Gastrocnemius medialis (tissue), 4 donors: Measurements from ENCODE around the gene AP1G2. TPM values are rescaled to one million over a fixed set of nuclear protein-coding genes. Genes with fewer than 3 reads are reported as not detected.

Experiments
- ATAC-seq, 2 donors: fragments of 150-250 bp; one replicate each; pipeline ENCODE4 v1.9.1; 2016
- DNase-seq, 2 donors: peaks; one replicate each; pipeline ENCODE4 v3.0.0-alpha.2; 2019
- H3K27ac ChIP-seq, 4 donors: fragments of 200-600 bp; sonication (generic); 1 replicate in 1 of 4; 2 replicates in 3 of 4; pipeline ENCODE4 v1.5.1; 2016 to 2018; ENCODE audit warnings: mild to moderate bottlenecking in 2 of 4, moderate library complexity in 1 of 4
- H3K27me3 ChIP-seq, 3 donors: fragments of 200-600 bp; sonication (generic) in 2 of 3; 1 replicate in 1 of 3; 2 replicates in 2 of 3; pipeline versions ENCODE4 v1.5.1 to v1.6.0; 2016 to 2019; ENCODE audit warnings: mild to moderate bottlenecking in 1 of 3, moderate library complexity in 1 of 3
- H3K36me3 ChIP-seq, 2 donors: fragments of 200-600 bp; sonication (generic) in 1 of 2; one replicate each; pipeline ENCODE4 v1.5.1; 2017 to 2018
- H3K4me1 ChIP-seq, 2 donors: fragments of 200-600 bp; sonication (generic) in 1 of 2; one replicate each; pipeline ENCODE4 v1.5.1; 2016 to 2017; ENCODE audit warnings: mild to moderate bottlenecking in 2 of 2
- H3K4me3 ChIP-seq, 4 donors: fragments of 200-600 bp; sonication (generic) in 3 of 4; 1 replicate in 1 of 4; 2 replicates in 3 of 4; pipeline ENCODE4 v1.5.1; 2016 to 2019; ENCODE audit warnings: mild to moderate bottlenecking in 2 of 4
- H3K9me3 ChIP-seq, 3 donors: fragments of 200-600 bp; sonication (generic) in 2 of 3; 1 replicate in 1 of 3; 2 replicates in 2 of 3; pipeline ENCODE4 v1.5.1; 2016 to 2019
- POLR2A ChIP-seq, 2 donors: fragments of 450-650 bp; IDR thresholded peaks; one replicate each; pipeline ENCODE4 v1.6.1; 2017; ENCODE audit warnings: antibody characterized with exemption in 2 of 2, mild to moderate bottlenecking in 2 of 2, moderate library complexity in 2 of 2
- in situ Hi-C, 4 donors: fragments of 200-750 bp; cut with MboI; loops; one replicate each; pipeline versions ENCODE4 v1.15.0 to v1.8.0; 2017; ENCODE audit warnings: low sequenced_read_pairs in 4 of 4
- intact Hi-C: fragments of 100-400 bp; cut with DNase I; formaldehyde crosslinking; loops from one replicate; pipeline ENCODE4 v1.15.1; 2023; ENCODE audit warnings: low total_unique reads
- total RNA-seq, 4 donors: library from RNA; depleted of rRNA; stranded (reverse); fragments of >200 nt; gene quantifications; one replicate each; pipeline versions ENCODE4 v1.1.0 to v1.2.3, GENCODE V29; 2016
- TF ChIP-seq, protein P1 (sequence below), 5 experiments: fragments of 450-650 bp in 3 of 5; fragments of 200-600 bp in 2 of 5; sonication (generic) in 2 of 5; IDR thresholded peaks in 4 of 5; conservative IDR thresholded peaks in 1 of 5; 1 replicate in 4 of 5; 2 replicates in 1 of 5; pipeline ENCODE4 v1.5.1; 2016 to 2019; ENCODE audit warnings: antibody characterized with exemption in 5 of 5, mild to moderate bottlenecking in 3 of 5, moderate library complexity in 3 of 5

The AP1G2 gene
- total RNA-seq, 4 donors from 2014 or later, result 1.5 to 31.5 (median 7.8) TPM

DNA sequence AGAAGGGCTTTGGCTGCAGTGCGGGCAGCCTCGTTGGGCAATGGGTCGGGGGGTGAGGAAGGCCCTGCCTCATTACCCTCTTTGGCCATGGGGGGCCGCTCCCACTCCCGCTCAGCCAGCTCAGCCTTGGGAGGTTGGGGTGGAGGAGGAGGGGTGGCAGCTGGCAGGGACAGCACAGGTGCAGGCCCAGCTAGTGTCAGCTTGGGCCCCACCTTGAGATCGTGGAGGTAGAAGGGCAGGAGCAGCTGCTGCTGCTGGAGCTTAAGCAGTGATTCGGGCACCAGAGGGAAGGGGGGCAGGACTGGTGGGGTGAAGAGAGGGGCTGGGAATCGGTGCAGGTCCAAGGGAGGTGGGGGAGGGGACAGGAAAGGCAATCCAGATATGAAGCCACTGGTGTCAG is 42.0 kb downstream of the AP1G2 start:
- in situ Hi-C loops (no loop called here), intact Hi-C loops (no loop called here)
- no peaks in the 10 kb centered on the region for H3K9me3 ChIP-seq
- no peak overlapping the region for H3K4me3 ChIP-seq
- TF ChIP-seq, protein P1, sequence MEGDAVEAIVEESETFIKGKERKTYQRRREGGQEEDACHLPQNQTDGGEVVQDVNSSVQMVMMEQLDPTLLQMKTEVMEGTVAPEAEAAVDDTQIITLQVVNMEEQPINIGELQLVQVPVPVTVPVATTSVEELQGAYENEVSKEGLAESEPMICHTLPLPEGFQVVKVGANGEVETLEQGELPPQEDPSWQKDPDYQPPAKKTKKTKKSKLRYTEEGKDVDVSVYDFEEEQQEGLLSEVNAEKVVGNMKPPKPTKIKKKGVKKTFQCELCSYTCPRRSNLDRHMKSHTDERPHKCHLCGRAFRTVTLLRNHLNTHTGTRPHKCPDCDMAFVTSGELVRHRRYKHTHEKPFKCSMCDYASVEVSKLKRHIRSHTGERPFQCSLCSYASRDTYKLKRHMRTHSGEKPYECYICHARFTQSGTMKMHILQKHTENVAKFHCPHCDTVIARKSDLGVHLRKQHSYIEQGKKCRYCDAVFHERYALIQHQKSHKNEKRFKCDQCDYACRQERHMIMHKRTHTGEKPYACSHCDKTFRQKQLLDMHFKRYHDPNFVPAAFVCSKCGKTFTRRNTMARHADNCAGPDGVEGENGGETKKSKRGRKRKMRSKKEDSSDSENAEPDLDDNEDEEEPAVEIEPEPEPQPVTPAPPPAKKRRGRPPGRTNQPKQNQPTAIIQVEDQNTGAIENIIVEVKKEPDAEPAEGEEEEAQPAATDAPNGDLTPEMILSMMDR (IDR thresholded peaks at IDR 0.05 in 4 of 5, conservative IDR thresholded peaks at IDR 0.05 in 1 of 5), result no peak
- TF ChIP-seq POLR2A (IDR thresholded peaks at IDR 0.05), result no peak
- no peaks in the 10 kb centered on the region for H3K36me3 ChIP-seq
- H3K27me3 ChIP-seq, result no peaks in the 10 kb centered on the region
- H3K4me1 ChIP-seq, result no peaks in the 10 kb centered on the region
- ATAC-seq, result no peak
- no peak for DNase-seq
- H3K27ac ChIP-seq, result no peak overlapping the region

DNA sequence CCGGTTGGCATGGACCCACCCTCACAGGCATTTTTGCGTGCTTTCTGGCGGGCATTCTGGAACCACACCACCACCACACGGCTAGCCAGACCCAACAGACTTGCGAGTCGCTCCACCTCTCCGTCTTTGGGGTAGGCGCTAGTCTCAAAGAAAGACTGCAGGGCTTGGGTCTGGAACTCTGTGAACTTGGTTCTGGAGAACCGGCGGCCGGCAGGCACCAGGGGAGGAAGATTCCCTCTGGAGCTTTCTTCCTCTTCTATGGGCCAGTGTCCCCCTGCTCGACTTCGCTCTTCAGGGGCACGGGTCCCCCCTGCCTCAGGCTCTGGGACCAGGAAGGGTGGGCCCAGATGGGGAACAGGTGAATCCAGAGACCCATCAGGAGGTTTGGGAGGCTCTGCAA is 42.6 kb downstream of the AP1G2 start:
- intact Hi-C loops, result no loop called here
- no peak for TF ChIP-seq POLR2A (IDR thresholded peaks at IDR 0.05)
- TF ChIP-seq, protein P1 (IDR thresholded peaks at IDR 0.05 in 4 of 5, conservative IDR thresholded peaks at IDR 0.05 in 1 of 5), result no peak
- no peaks in the 10 kb centered on the region for H3K27me3 ChIP-seq
- H3K9me3 ChIP-seq, result no peaks in the 10 kb centered on the region
- H3K4me1 ChIP-seq, result no peaks in the 10 kb centered on the region
- H3K4me3 ChIP-seq, result no peak overlapping the region
- ATAC-seq (no peak), DNase-seq (no peak)
- H3K36me3 ChIP-seq, result no peaks in the 10 kb centered on the region
- H3K27ac ChIP-seq, result no peak overlapping the region
- in situ Hi-C loops, result no loop called here

- DNase-seq (no peak), ATAC-seq (no peak)
- Histone ChIP-seq H3K27ac (no peak overlapping the region), H3K4me1 (peaks cover 0 to 2% of the 10 kb centered on the region in 2 donors), H3K36me3 (no peaks in the 10 kb centered on the region), H3K27me3 (no peaks in the 10 kb centered on the region), H3K4me3 (no peak overlapping the region), H3K9me3 (no peaks in the 10 kb centered on the region)
- in situ Hi-C loops (no loop called here), intact Hi-C loops (no loop called here)
- TF ChIP-seq, protein P1 (IDR thresholded peaks at IDR 0.05 in 4 of 5, conservative IDR thresholded peaks at IDR 0.05 in 1 of 5), result no peak
- TF ChIP-seq POLR2A (IDR thresholded peaks at IDR 0.05), result no peak
Measured at GRCh38 chr14:23523229-23524016, 44.2 kb downstream of the AP1G2 start.

DNA sequence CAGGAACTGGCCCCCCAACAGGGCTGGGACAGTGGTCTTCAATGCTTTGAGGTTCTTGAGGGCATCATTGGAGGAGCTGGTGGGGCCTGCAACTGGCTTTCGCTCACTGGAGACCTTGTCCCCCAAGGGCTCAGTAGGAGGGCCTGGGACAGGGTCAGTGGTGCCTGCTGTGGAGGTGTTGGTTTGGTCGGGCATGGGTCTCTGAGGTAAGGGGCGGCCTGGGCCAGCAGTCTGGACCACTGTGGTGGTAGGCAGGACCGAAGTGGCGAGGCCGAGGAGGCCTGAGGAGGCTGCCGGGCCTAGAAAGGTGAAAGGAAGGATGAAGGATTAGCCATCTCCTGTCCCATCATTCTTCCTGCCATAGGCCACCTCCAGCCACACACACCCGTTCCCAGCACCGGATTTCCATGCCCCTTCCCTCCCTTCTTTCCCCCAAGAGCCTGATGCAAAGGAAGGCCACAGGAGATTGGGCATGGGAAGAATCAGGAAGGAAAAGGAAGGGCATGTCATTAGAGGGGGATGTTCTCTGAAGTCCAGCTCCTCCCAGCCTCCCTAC is 44.9 kb downstream of the AP1G2 start:
- no peak overlapping the region for H3K27ac ChIP-seq
- no peaks in the 10 kb centered on the region for H3K9me3 ChIP-seq
- no peaks in the 10 kb centered on the region for H3K36me3 ChIP-seq
- ATAC-seq (no peak), DNase-seq (no peak)
- no peak for TF ChIP-seq POLR2A (IDR thresholded peaks at IDR 0.05)
- TF ChIP-seq, protein P1 (IDR thresholded peaks at IDR 0.05 in 4 of 5, conservative IDR thresholded peaks at IDR 0.05 in 1 of 5), result no peak
- peaks cover 0 to 4% of the 10 kb centered on the region in 2 donors for H3K4me1 ChIP-seq
- intact Hi-C loops, result no loop called here
- in situ Hi-C loops, result no loop called here
- H3K4me3 ChIP-seq, result no peak overlapping the region
- H3K27me3 ChIP-seq, result no peaks in the 10 kb centered on the region
